GM18519 (cell line): Measurements from ENCODE around the gene STK32A.

Experiments
- ATAC-seq: cut with Tn5 transposase; IDR thresholded peaks from one replicate; pipeline ENCODE4 v1.9.1; 2021; ENCODE audit warnings: mild to moderate bottlenecking, moderate library complexity; ENCODE audit not compliant: unreplicated experiment, low FRiP score

Gene STK32A

DNA sequence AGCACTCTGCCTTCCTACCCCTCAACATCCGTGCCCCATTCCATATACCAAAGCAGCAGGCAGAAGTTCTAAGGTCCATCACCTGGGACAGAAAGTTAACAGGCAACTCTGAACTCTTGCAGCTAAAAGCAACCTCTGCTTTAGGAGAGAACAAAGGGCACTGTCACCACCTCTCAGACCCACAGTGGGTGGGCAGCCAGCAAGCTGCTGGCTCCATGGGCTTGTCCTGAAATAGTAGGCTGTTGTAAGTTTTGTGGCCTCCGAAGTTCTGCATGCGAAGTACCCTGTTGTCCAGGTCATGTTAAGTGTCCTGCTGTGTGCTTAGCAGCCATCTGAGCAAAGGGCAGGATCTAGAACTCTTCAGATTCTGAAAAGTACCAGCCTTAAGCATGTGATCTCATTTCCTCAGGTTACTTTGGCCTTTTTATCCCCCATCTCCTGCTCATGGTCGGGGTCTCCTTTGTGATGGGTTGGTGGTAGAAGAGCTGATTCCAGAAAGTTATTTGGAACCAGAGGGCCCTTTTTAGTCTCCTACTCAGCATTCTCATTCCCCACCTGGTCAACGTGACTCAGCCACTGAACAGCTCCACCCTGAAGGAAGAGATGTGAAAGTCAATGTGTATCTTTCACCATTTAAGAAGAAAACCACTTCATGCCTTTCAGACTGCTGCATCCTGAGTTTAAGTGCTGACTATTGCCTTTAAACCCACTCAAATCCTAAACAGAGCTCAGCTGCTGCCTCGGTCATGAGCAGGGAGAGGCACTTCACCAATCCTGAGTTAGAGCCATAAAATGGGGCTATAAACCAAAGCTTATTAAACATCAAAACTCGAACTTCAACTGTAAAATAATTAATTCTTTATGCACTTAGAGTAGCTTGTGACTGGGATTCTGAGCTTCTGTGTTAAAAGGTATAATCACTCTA lies 153.6 kb downstream of the STK32A start:
- ATAC-seq = no peak

GRCh38 chr5:147390654-147391225 lies 155.9 kb downstream of the STK32A start:
- no peak for ATAC-seq

GRCh38 chr5:147391781-147392180 lies 157.0 kb downstream of the STK32A start:
- ATAC-seq = peak; percentile 98

DNA sequence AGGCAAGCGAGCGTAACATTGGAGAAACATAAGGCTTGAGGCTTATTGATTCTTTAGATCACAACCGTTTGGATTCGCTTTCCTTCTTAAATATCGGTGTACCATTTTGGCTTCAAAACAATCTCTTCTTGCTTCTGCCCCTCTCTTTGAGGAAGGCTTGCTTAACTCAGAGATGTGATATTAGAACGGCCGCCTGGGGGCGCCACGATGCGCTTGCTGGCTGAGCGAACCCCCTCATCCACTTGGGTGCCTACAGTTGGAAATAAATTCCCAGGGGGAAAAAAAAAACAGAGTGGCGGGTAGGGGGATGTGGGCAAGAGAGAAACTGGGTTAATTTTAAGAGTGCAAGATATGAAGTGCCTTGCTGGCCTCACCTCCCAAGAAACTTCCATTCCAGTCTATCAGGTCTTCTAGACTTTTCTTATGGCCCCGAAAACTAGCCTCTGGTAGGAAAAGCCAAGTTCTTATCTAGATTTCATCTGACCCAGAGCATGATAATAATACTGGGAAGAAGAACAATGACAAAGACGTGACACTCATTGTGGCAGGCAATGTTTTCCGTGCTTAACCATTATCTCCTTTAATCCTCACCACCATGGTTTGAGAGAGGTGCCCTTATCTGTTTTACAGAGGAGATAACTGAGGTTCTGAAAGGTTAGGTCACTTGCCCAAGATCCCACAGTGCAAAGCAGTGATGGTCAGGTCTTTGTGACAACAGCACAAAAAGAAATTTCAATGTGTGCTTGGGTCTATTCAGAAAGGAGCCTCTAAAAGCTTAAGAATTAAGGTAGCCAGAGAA lies 159.2 kb downstream of the STK32A start:
- ATAC-seq = no peak

DNA sequence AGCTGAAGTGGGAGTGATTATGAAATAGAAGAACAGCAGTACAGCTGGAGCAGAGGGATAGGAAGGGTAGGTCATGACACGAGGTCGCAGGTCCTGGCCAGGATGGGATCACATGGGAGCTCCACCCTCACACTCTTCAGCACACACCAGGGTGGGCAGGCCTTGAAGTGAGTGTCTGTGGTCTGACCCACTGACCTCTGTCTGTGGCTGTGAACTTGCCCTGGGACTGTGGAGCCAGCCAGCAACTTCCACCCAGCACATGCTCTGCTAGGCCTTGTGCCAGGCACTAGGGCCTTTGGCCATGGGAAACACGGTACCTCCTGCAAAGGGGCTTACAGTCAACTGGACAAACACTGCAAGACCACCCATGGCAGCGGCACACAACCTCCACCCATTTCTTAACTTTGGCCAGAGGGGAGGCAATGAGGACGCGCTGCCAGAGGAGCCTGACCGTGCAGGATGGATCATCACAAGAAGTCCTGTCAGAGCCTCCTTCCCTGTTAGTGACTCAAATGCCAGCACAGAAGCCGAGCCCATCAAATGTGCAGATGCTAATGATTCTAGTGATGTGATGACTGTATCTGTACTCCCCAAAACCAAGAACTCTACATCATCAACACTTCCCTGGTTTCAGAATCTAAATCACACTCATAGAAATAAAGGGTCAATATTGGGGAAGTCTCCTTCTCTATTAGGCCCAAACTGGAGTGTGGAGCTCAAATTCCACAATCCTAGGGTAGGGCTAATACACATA lies 161.4 kb downstream of the STK32A start:
- no peak for ATAC-seq

DNA sequence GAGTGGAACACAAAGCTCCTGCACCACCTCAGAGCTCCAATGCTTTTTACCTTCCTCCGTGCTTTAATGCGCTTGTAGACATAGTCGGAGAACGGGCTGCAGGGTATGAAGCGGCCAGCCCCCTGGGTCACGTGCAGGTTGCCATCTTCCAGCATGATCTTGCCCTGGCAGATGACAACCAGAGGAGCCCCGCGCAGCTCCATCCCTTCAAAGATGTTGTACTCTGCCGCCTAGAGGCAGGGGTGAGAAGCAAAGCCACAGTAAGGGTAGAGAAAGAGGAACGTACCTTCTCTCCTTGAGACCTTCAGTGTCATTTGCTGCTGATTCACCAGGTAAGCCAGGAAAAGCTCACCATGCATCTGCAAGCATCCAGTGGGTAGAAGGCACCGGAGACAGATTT lies 162.8 kb downstream of the STK32A start:
- no peak for ATAC-seq

- ATAC-seq = no peak
These were observed 164.0 kb downstream of the STK32A start for GRCh38 chr5:147398860-147399259.

DNA sequence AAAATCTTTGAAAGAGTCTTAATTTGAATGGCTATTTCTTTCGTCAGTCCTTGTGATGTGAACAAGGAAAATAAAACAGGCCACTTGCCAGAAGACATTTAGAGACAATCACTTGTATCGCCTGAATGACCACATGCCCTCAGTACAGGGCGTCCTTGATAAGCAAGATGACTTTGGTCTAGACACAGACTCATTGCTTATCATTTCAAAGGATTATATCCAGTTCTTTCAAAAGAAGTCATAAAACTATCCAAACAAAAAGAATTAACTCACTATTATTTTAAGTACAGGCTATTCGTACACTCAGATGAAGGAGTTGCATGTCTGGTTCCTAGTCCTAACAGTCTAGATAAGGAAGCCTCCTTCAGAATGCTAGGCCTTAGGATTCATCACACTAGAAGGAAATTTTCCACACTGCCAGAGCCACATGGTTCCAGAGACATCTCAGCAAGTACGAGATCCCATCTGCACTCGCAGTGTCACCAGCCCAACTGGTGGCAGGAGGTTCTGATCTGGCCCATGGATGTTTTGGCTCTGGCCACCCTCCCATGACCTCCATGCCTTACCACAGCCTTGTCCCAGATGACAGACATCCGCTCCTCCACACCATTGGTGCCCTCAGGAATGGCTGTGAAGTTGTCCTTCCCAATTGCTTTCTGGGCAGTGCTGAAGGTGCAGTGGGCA lies 165.4 kb downstream of the STK32A start:
- ATAC-seq = no peak

DNA sequence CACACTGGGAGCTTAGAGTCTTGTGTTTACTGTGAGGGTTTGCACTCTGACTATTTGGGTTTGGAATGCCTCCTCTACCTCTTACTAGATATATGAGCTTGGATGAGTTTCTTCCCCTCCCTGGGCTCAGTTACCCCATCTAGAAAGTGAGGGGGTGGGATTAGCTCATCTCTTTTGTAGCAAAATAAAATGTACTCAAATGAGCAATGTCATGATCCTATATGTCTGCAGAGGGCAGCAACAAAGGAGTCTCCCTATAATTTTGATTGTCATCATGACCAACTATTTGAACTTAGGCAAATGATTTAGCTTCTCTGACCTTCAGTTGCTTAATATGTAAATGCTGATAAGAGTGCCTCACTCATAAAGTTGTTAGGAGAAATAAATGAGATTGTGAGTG lies 166.1 kb downstream of the STK32A start:
- no peak for ATAC-seq

GRCh38 chr5:147403651-147404640 lies 169.1 kb downstream of the STK32A start:
- ATAC-seq = peak; percentile 88

DNA sequence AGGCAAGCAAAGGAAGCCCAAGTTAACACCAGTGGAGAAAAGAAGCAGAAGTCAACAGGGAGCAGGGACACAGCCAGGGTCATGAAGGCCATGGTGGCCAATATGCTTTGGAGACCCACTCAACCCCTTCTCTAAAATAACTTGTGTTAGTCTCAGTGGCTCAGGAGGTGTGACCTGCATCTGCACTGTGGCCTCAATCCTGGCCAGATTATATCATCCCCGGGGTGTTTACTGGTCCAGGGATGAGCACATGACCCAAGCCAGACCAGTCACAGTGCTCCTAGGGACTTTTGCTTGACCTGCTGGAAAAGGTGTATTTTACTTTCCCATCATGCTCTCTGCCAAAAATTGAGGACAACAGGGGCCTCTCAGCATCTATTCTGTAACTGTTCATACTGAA lies 169.9 kb downstream of the STK32A start:
- ATAC-seq = no peak

GRCh38 chr5:147406636-147407035 lies 171.8 kb downstream of the STK32A start:
- ATAC-seq = no peak

DNA sequence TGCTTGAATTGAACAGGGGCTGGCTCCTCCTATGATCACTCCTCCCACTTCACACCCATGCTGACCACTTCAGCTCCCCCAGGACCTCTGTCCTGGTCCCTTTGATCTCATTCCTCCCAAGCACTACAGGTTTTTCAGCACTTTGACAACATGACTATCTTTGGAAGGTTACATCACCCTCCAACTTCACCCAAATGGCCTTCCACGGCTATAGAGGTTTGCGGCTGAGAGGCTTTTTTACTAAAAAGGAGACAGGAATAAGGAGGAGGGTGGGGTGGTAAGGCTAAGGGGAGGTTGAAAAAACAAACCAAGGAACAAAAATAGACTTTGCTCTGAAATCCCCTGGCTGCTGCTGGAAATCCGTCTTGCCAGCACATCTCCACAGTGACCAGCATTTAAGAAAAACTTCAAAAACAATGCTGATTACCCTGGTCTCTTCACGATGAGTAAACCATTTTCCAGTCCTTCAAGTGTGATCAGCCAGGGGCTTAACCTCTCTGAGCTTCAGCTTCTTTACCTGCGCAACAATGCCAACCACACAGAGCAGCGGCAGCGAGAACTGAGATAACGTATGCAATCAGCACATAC lies 172.4 kb downstream of the STK32A start:
- ATAC-seq = no peak

- ATAC-seq = no peak
These were observed 174.2 kb downstream of the STK32A start for GRCh38 chr5:147408980-147409379.

DNA sequence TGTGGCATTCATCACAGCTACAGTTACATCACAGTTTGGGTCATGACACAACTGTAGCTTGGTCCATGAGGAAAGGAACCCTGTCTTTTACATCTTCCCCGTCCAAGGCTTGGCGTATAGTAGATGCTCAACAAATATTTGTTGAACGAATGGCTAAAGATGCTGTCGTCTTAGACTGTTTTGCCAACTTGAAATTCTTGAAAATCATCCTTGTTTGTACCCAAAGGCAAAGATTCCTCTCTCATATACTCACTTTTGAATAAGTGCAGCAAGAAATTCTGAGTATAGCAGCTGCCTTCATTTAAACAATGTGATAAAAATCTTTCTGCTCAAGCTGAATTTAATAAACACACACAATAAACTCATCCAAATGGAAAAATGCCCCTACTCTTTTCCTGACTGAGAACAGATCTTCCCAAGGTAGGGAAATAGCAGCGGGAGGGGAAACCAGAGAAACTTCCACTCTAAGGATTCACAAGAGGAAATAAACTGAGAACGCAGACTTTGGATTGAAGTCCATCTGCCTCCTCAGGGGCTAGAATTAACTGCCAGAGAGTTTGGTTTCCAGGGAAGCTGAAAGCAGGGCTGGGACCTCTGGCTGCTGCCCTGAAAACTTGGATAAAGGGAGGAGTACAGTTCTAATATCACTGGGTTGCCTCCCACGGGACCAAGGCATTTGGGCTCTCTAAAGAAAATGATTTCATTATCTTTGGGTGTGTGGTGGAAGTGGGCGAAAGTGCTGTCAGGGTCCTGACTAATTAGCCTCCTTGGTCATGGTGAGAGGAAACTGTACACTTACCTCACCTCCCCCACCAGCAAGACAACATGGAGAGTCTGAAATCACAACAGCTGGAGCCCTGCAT lies 175.9 kb downstream of the STK32A start:
- ATAC-seq = no peak

DNA sequence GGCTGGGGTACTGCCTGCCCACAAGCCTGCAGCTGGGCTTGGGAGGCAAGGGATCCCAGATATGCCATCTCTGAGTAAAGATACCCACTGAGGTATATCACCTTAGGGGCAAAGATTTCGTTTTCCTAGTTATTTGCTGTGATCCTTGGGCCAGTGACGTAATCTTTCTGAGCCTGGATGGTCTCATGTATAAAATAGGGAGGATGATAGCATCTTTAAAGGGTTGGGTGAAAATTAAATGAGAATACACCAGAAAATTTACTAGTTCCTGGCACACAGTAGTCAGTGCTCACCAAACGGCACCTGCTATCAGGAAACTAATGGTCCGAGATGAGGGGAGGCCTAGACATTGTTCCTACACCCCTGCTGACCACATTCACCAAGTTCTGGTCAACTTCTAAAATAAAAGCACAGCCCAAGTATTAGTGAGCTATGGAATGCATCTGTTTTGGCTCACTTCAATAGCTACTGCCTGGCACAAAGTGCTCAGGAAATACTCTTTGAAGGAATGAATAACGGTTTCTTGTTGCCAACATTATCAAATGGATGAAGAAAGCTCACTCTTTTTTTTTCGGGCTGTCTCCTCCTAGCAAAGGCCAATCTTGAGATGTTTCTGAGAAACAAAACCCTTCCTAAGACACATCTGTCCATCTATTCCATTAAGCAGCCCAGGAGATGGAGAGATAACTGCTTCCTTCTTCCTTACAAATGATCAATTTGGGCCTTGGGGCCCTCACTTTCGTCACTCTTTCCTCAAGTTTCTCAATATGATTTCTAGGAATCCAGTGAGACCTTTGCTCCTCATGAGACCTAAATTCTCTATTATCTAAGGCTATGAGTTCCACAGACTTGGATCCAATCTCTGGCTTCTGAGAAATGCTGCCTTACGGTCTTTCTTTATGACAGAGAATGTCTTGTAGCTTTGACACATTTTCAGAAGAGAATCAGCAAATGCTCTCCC lies 176.8 kb downstream of the STK32A start:
- ATAC-seq = no peak
